ENCODE results near the gene RASGRF1. TPM values are rescaled to one million over a fixed set of nuclear protein-coding genes. Genes with fewer than 3 reads are reported as not detected.

RASGRF1 gene
- total RNA-seq, 1 donor, result under 0.01 TPM

GRCh38 chr15:78999636-79000035 lies 90.9 kb downstream of the RASGRF1 start:
- no peak for TF ChIP-seq CTCF (IDR thresholded peaks at IDR 0.05; ENCODE audit: extremely low read depth, low read depth, low read length)
- Histone ChIP-seq H3K27ac (ENCODE audit: low read depth, low read length) (no peak overlapping the region), H2AFZ (ENCODE audit: low read length) (no peak overlapping the region), H4K20me1 (ENCODE audit: insufficient read depth, low read length) (no peaks in the 10 kb centered on the region), H3K36me3 (ENCODE audit: insufficient read depth, low read length) (no peaks in the 10 kb centered on the region), H3K4me2 (ENCODE audit: insufficient read depth, low read length) (no peak overlapping the region), H3K4me1 (ENCODE audit: insufficient read depth, low read length) (peaks cover 23% of the 10 kb centered on the region), H3K9me3 (ENCODE audit: low read depth, low read length) (no peaks in the 10 kb centered on the region), H3K4me3 (ENCODE audit: insufficient read depth, low read length) (no peak overlapping the region), H3K27me3 (ENCODE audit: insufficient read depth, low read length) (peaks cover 2% of the 10 kb centered on the region), H3K79me2 (ENCODE audit: insufficient read depth, low read length) (no peaks in the 10 kb centered on the region)
- no peak for DNase-seq (ENCODE audit: insufficient read length, low spot score, missing footprints)

- Histone ChIP-seq H3K4me3 (ENCODE audit: insufficient read depth, low read length) (no peak overlapping the region), H3K9me3 (ENCODE audit: low read depth, low read length) (no peaks in the 10 kb centered on the region), H3K36me3 (ENCODE audit: insufficient read depth, low read length) (no peaks in the 10 kb centered on the region), H3K4me2 (ENCODE audit: insufficient read depth, low read length) (no peak overlapping the region), H3K4me1 (ENCODE audit: insufficient read depth, low read length) (peaks cover 12% of the 10 kb centered on the region), H2AFZ (ENCODE audit: low read length) (no peak overlapping the region), H3K27me3 (ENCODE audit: insufficient read depth, low read length) (peaks cover 2% of the 10 kb centered on the region), H3K79me2 (ENCODE audit: insufficient read depth, low read length) (no peaks in the 10 kb centered on the region), H3K27ac (ENCODE audit: low read depth, low read length) (no peak overlapping the region), H4K20me1 (ENCODE audit: insufficient read depth, low read length) (no peaks in the 10 kb centered on the region)
- no peak for TF ChIP-seq CTCF (IDR thresholded peaks at IDR 0.05; ENCODE audit: extremely low read depth, low read depth, low read length)
- peak; percentile 23 for DNase-seq (ENCODE audit: insufficient read length, low spot score, missing footprints)
Measured at GRCh38 chr15:78998526-78998925, 92.1 kb downstream of the RASGRF1 start.

GRCh38 chr15:78997981-78998499 lies 92.5 kb downstream of the RASGRF1 start:
- Histone ChIP-seq H3K27me3 (ENCODE audit: insufficient read depth, low read length) (peaks cover 2% of the 10 kb centered on the region), H3K4me2 (ENCODE audit: insufficient read depth, low read length) (no peak overlapping the region), H3K79me2 (ENCODE audit: insufficient read depth, low read length) (no peaks in the 10 kb centered on the region), H3K4me3 (ENCODE audit: insufficient read depth, low read length) (no peak overlapping the region), H4K20me1 (ENCODE audit: insufficient read depth, low read length) (no peaks in the 10 kb centered on the region), H2AFZ (ENCODE audit: low read length) (no peak overlapping the region), H3K36me3 (ENCODE audit: insufficient read depth, low read length) (no peaks in the 10 kb centered on the region), H3K4me1 (ENCODE audit: insufficient read depth, low read length) (peaks cover 7% of the 10 kb centered on the region), H3K9me3 (ENCODE audit: low read depth, low read length) (no peaks in the 10 kb centered on the region), H3K27ac (ENCODE audit: low read depth, low read length) (no peak overlapping the region)
- peak; percentile 38 for DNase-seq (ENCODE audit: insufficient read length, low spot score, missing footprints)
- no peak for TF ChIP-seq CTCF (IDR thresholded peaks at IDR 0.05; ENCODE audit: extremely low read depth, low read depth, low read length)

GRCh38 chr15:78996894-78997275 lies 93.7 kb downstream of the RASGRF1 start:
- no peak for TF ChIP-seq CTCF (IDR thresholded peaks at IDR 0.05; ENCODE audit: extremely low read depth, low read depth, low read length)
- peak; percentile 47 for DNase-seq (ENCODE audit: insufficient read length, low spot score, missing footprints)
- no peak overlapping the region for H2AFZ ChIP-seq (ENCODE audit: low read length)
- peaks cover 2% of the 10 kb centered on the region for H3K27me3 ChIP-seq (ENCODE audit: insufficient read depth, low read length)
- no peak overlapping the region for H3K4me2 ChIP-seq (ENCODE audit: insufficient read depth, low read length)
- H3K27ac ChIP-seq (ENCODE audit: low read depth, low read length), result no peak overlapping the region
- no peaks in the 10 kb centered on the region for H3K36me3 ChIP-seq (ENCODE audit: insufficient read depth, low read length)
- no peak overlapping the region for H3K4me3 ChIP-seq (ENCODE audit: insufficient read depth, low read length)
- H3K79me2 ChIP-seq (ENCODE audit: insufficient read depth, low read length), result no peaks in the 10 kb centered on the region
- no peaks in the 10 kb centered on the region for H4K20me1 ChIP-seq (ENCODE audit: insufficient read depth, low read length)
- H3K9me3 ChIP-seq (ENCODE audit: low read depth, low read length), result no peaks in the 10 kb centered on the region
- H3K4me1 ChIP-seq (ENCODE audit: insufficient read depth, low read length), result no peaks in the 10 kb centered on the region

Data from osteoblast (primary cell).